Breast epithelium (tissue), 3 donors: ENCODE results near the gene ZNF554.

Source experiments
- CTCF ChIP-seq, 3 donors: fragments of 450-650 bp; IDR thresholded peaks; one replicate each; pipeline ENCODE4 v1.5.1; 2016 to 2017; ENCODE audit warnings: antibody characterized with exemption in 3 of 3, mild to moderate bottlenecking in 3 of 3, moderate library complexity in 3 of 3
- POLR2A ChIP-seq: fragments of 450-650 bp; IDR thresholded peaks from one replicate; pipeline ENCODE4 v1.6.1; 2016; ENCODE audit warnings: antibody characterized with exemption, mild to moderate bottlenecking, moderate library complexity

- TF ChIP-seq CTCF (IDR thresholded peaks at IDR 0.05) (no peak), POLR2A (no peak)
These were observed 27.8 kb upstream of the ZNF554 start for GRCh38 chr19:2791876-2792275.
